ENCODE measurements around the gene VHLL. TPM values are rescaled to one million over a fixed set of nuclear protein-coding genes. Genes with fewer than 3 reads are reported as not detected.

VHLL gene
- total RNA-seq, 4 donors from 2014 or later, result not detected

GRCh38 chr1:156284757-156285156 is 14.3 kb downstream of the VHLL start:
- Histone ChIP-seq H3K27ac (no peak overlapping the region), H3K9me3 (no peaks in the 10 kb centered on the region), H3K27me3 (no peaks in the 10 kb centered on the region), H3K4me3 (no peak overlapping the region), H3K36me3 (no peaks in the 10 kb centered on the region), H3K4me1 (peaks cover 0 to 7% of the 10 kb centered on the region in 2 donors)
- no peak for DNase-seq
- TF ChIP-seq POLR2A (IDR thresholded peaks at IDR 0.05) (no peak), CTCF (IDR thresholded peaks at IDR 0.05) (no peak)
- intact Hi-C loops (cut with DNase I; ENCODE audit: low total_unique reads), result no loop called here

- TF ChIP-seq CTCF (IDR thresholded peaks at IDR 0.05) (no peak), POLR2A (IDR thresholded peaks at IDR 0.05) (no peak)
- Histone ChIP-seq H3K9me3 (no peaks in the 10 kb centered on the region), H3K27me3 (no peaks in the 10 kb centered on the region), H3K4me1 (peaks cover 0 to 7% of the 10 kb centered on the region in 2 donors), H3K27ac (peak within 1 kb of the TSS; percentile 92 to 93), H3K36me3 (no peaks in the 10 kb centered on the region), H3K4me3 (peak within 1 kb of the TSS; percentile 98 to 99)
- no peak for DNase-seq
- intact Hi-C loops (cut with DNase I; ENCODE audit: low total_unique reads), result no loop called here
These were observed 15.0 kb downstream of the VHLL start, which contains the start of gene TMEM79 for GRCh38 chr1:156284112-156284511. Gene TMEM79, plus strand, starts transcription at chr1:156284325. Its CDS starts 902 bp downstream, at chr1:156285227.

- Histone ChIP-seq H3K36me3 (no peaks in the 10 kb centered on the region), H3K4me3 (peak overlapping the region; percentile 98 to 99), H3K4me1 (peaks cover 0 to 7% of the 10 kb centered on the region in 2 donors), H3K9me3 (no peaks in the 10 kb centered on the region), H3K27me3 (no peaks in the 10 kb centered on the region), H3K27ac (peak overlapping the region in 1 of 2 donors; percentile 93)
- intact Hi-C loops (cut with DNase I; ENCODE audit: low total_unique reads), result no loop called here
- no peak for DNase-seq
- TF ChIP-seq CTCF (IDR thresholded peaks at IDR 0.05) (no peak), POLR2A (IDR thresholded peaks at IDR 0.05) (no peak)
These were observed 15.6 kb downstream of the VHLL start for GRCh38 chr1:156283521-156283920.

GRCh38 chr1:156282479-156283222 is 16.5 kb downstream of the VHLL start, which contains the start of gene SMG5:
Gene SMG5, minus strand, starts transcription at chr1:156282825. Its CDS starts 145 bp downstream, at chr1:156282680.
- H3K27me3 ChIP-seq, result no peaks in the 10 kb centered on the region
- H3K27ac ChIP-seq, result peak within 1 kb of the TSS; percentile 92 to 93
- H3K4me3 ChIP-seq, result peak within 1 kb of the TSS; percentile 98 to 99
- intact Hi-C loops (cut with DNase I; ENCODE audit: low total_unique reads), result no loop called here
- H3K9me3 ChIP-seq, result no peaks in the 10 kb centered on the region
- H3K36me3 ChIP-seq, result no peaks in the 10 kb centered on the region
- TF ChIP-seq POLR2A (IDR thresholded peaks at IDR 0.05) (peak; percentile 52 to 88), CTCF (IDR thresholded peaks at IDR 0.05) (peak in 1 of 4 experiments; percentile 21)
- H3K4me1 ChIP-seq, result peaks cover 0 to 7% of the 10 kb centered on the region in 2 donors
- DNase-seq, result peak; percentile 97

All from uterus (tissue), 4 donors.